ENCODE data around the gene PEX14.

- TF ChIP-seq CTCF (IDR thresholded peaks at IDR 0.05 in 4 of 5, conservative IDR thresholded peaks at IDR 0.05 in 1 of 5) (no peak), POLR2A (IDR thresholded peaks at IDR 0.05) (no peak)
Measured at GRCh38 chr1:10671090-10671489, 196.3 kb downstream of the PEX14 start.
